HepG2 (cell line): ENCODE results near the gene PCYT2. TPM values are rescaled to one million over a fixed set of nuclear protein-coding genes. Genes with fewer than 3 reads are reported as not detected.
A peak's percentile ranks its signal among the peaks of the same experiment; 100 is the strongest.

Experiments
- AGO1 ChIP-seq: fragments of 200-400 bp; formaldehyde crosslinking; IDR thresholded peaks from 2 replicates; pipeline ENCODE4 v1.6.1; 2017; ENCODE audit warnings: mild to moderate bottlenecking, low read depth, low read length, moderate library complexity; ENCODE audit not compliant: poor library complexity, severe bottlenecking
- FOSL2 ChIP-seq: sonication (generic); formaldehyde crosslinking; IDR thresholded peaks from 2 replicates; pipeline ENCODE4 v1.4.0; 2020; ENCODE audit warnings: missing genetic modification reagents
- HNF4A ChIP-seq: sonication (generic); formaldehyde crosslinking; IDR thresholded peaks from 2 replicates; pipeline ENCODE4 v1.4.0; 2020; ENCODE audit warnings: missing genetic modification reagents
- KAT2B ChIP-seq: fragments of 150-350 bp; IDR thresholded peaks from 2 replicates; pipeline ENCODE4 v1.6.1; 2014; ENCODE audit warnings: low read depth, low read length, borderline replicate concordance
- MXI1 ChIP-seq: IDR thresholded peaks from 3 replicates; pipeline ENCODE4 v1.6.1; 2012; ENCODE audit warnings: low read depth, low read length, inconsistent platforms, borderline replicate concordance
- NR3C1 ChIP-seq: sonication (generic); formaldehyde crosslinking; IDR thresholded peaks from 2 replicates; pipeline ENCODE4 v1.4.0; 2020; ENCODE audit warnings: missing genetic modification reagents
- PPARG ChIP-seq: conservative IDR thresholded peaks from 2 replicates; pipeline ENCODE4 v1.6.1; 2016; ENCODE audit warnings: missing biosample characterization, missing genetic modification reagents
- RFXAP ChIP-seq: sonication (generic); formaldehyde crosslinking; IDR thresholded peaks from 2 replicates; pipeline ENCODE4 v1.4.0; 2020; ENCODE audit warnings: missing genetic modification reagents, borderline replicate concordance
- SP4 ChIP-seq: sonication (generic); formaldehyde crosslinking; IDR thresholded peaks from 2 replicates; pipeline ENCODE4 v1.8.1; 2023; ENCODE audit warnings: mild to moderate bottlenecking, missing genetic modification reagents
- ZFP90 ChIP-seq: sonication (generic); formaldehyde crosslinking; IDR thresholded peaks from 2 replicates; pipeline ENCODE4 v1.8.0; 2022; ENCODE audit warnings: missing genetic modification reagents, mild to moderate bottlenecking, inconsistent platforms, borderline replicate concordance
- ZFYVE20 ChIP-seq: sonication (generic); formaldehyde crosslinking; IDR thresholded peaks from 2 replicates; pipeline ENCODE4 v1.8.0; 2023; ENCODE audit warnings: low read depth, mild to moderate bottlenecking, moderate library complexity, missing genetic modification reagents, borderline replicate concordance
- ZNF136 ChIP-seq: sonication (generic); formaldehyde crosslinking; IDR thresholded peaks from 2 replicates; pipeline ENCODE4 v1.8.1; 2022; ENCODE audit warnings: low read depth, mild to moderate bottlenecking, moderate library complexity, missing genetic modification reagents
- ZNF224 ChIP-seq: sonication (generic); formaldehyde crosslinking; IDR thresholded peaks from 2 replicates; pipeline ENCODE4 v1.5.0; 2020; ENCODE audit warnings: mild to moderate bottlenecking, missing genetic modification reagents
- ZNF253 ChIP-seq: sonication (generic); formaldehyde crosslinking; IDR thresholded peaks from 2 replicates; pipeline ENCODE4 v1.8.0; 2022; ENCODE audit warnings: mild to moderate bottlenecking, missing genetic modification reagents, borderline replicate concordance
- ZNF256 ChIP-seq: sonication (generic); formaldehyde crosslinking; conservative IDR thresholded peaks from 2 replicates; pipeline ENCODE4 v1.4.0; 2020; ENCODE audit warnings: missing genetic modification reagents
- ZNF263 ChIP-seq: sonication (generic); formaldehyde crosslinking; IDR thresholded peaks from 2 replicates; pipeline ENCODE4 v1.4.0; 2020; ENCODE audit warnings: missing genetic modification reagents
- ZNF3 ChIP-seq: IDR thresholded peaks from 2 replicates; pipeline ENCODE4 v1.7.0; 2017; ENCODE audit warnings: inconsistent platforms
- ZNF44 ChIP-seq: sonication (generic); formaldehyde crosslinking; IDR thresholded peaks from 2 replicates; pipeline ENCODE4 v1.5.1; 2020; ENCODE audit warnings: mild to moderate bottlenecking, missing genetic modification reagents
- ZNF75D ChIP-seq: sonication (generic); formaldehyde crosslinking; IDR thresholded peaks from 2 replicates; pipeline ENCODE4 v1.8.1; 2023; ENCODE audit warnings: missing genetic modification reagents, mild to moderate bottlenecking, borderline replicate concordance
- ZNF816 ChIP-seq: sonication (generic); formaldehyde crosslinking; IDR thresholded peaks from 2 replicates; pipeline ENCODE4 v1.8.0; 2022; ENCODE audit warnings: missing genetic modification reagents, mild to moderate bottlenecking, borderline replicate concordance
- ZSCAN9 ChIP-seq: IDR thresholded peaks from 2 replicates; pipeline ENCODE4 v1.6.1; 2016; ENCODE audit warnings: borderline replicate concordance
- polyA plus RNA-seq, 8 experiments: library from polyadenylated mRNA; depleted of rRNA in 3 of 8; stranded (reverse) in 7 of 8; unstranded in 1 of 8; fragments of >200 nt; fragmentation: Illumina TruSeq in 4 of 8; extraction: Trizol in 4 of 8; gene quantifications; 2 replicates each; pipeline versions ENCODE4 v1.2.1 to v1.2.3, GENCODE V29; 2011 to 2016; ENCODE audit warnings: low read depth in 4 of 8, missing spikeins in 1 of 8, mixed read lengths in 1 of 8; ENCODE audit not compliant: insufficient read depth in 1 of 8
- total RNA-seq, 5 experiments: library from RNA; depleted of rRNA; stranded (reverse); fragments of >200 nt; fragmentation: Illumina TruSeq; extraction: Trizol; gene quantifications; 2 replicates each; pipeline ENCODE4 v1.2.3, GENCODE V29; 2016; ENCODE audit warnings: low read depth in 1 of 5
- TF ChIP-seq, protein P1 (sequence below): sonication (generic); formaldehyde crosslinking; IDR thresholded peaks from 2 replicates; pipeline ENCODE4 v1.5.0; 2020; ENCODE audit warnings: missing genetic modification reagents, mild to moderate bottlenecking, borderline replicate concordance
- TF ChIP-seq, protein P2 (sequence below): sonication (generic); formaldehyde crosslinking; IDR thresholded peaks from 2 replicates; pipeline ENCODE4 v1.4.0; 2020; ENCODE audit warnings: mild to moderate bottlenecking, missing genetic modification reagents
- TF ChIP-seq, protein P3 (sequence below): sonication (generic); formaldehyde crosslinking; IDR thresholded peaks from 2 replicates; pipeline ENCODE4 v1.5.0; 2020; ENCODE audit warnings: mild to moderate bottlenecking, missing genetic modification reagents
- TF ChIP-seq, protein P4 (sequence below): sonication (generic); formaldehyde crosslinking; conservative IDR thresholded peaks from 2 replicates; pipeline ENCODE4 v1.4.0; 2020; ENCODE audit warnings: missing genetic modification reagents

Gene PCYT2
- total and polyA plus RNA-seq, 2 of the 13 experiments (the other 11 are each of a cell fraction or from before 2014, with no cell fraction given) = 147 to 297 TPM

- TF ChIP-seq, protein P1, sequence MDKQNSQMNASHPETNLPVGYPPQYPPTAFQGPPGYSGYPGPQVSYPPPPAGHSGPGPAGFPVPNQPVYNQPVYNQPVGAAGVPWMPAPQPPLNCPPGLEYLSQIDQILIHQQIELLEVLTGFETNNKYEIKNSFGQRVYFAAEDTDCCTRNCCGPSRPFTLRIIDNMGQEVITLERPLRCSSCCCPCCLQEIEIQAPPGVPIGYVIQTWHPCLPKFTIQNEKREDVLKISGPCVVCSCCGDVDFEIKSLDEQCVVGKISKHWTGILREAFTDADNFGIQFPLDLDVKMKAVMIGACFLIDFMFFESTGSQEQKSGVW = no peak
- TF ChIP-seq, protein P2, sequence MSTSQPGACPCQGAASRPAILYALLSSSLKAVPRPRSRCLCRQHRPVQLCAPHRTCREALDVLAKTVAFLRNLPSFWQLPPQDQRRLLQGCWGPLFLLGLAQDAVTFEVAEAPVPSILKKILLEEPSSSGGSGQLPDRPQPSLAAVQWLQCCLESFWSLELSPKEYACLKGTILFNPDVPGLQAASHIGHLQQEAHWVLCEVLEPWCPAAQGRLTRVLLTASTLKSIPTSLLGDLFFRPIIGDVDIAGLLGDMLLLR = peak; percentile 81
- TF ChIP-seq ZNF136 (CRISPR knock-in tag) (peak; percentile 55; the same call in 1 of the 2 replicates), HNF4A (CRISPR knock-in tag) (peak; percentile 36), ZSCAN9 (CRISPR knock-in tag) (0 out of 2 replicates have a peak, but pooled peaks have one; percentile 17), ZFYVE20 (CRISPR knock-in tag) (no peak; the same call in 1 of the 2 replicates), NR3C1 (CRISPR knock-in tag) (no peak), ZNF44 (CRISPR knock-in tag) (no peak), ZNF263 (CRISPR knock-in tag) (peak; percentile 62), PPARG (CRISPR knock-in tag) (peak; percentile 54; the same call in 1 of the 2 replicates), RFXAP (0 out of 2 replicates have a peak, but pooled peaks have one; percentile 72), AGO1 (peak; percentile 97), FOSL2 (CRISPR knock-in tag) (0 out of 2 replicates have a peak, but pooled peaks have one; percentile 16), ZNF816 (CRISPR knock-in tag) (0 out of 2 replicates have a peak, but pooled peaks have one; percentile 47), MXI1 (peak; percentile 94), ZFP90 (CRISPR knock-in tag) (peak; percentile 93), ZNF256 (CRISPR knock-in tag) (no peak), ZNF3 (CRISPR knock-in tag) (no peak), KAT2B (no peak), ZNF75D (CRISPR knock-in tag) (no peak), ZNF224 (CRISPR knock-in tag) (0 out of 2 replicates have a peak, but pooled peaks have one; percentile 64), ZNF253 (CRISPR knock-in tag) (no peak), SP4 (CRISPR knock-in tag) (0 out of 2 replicates have a peak, but pooled peaks have one; percentile 66)
- TF ChIP-seq, protein P3, sequence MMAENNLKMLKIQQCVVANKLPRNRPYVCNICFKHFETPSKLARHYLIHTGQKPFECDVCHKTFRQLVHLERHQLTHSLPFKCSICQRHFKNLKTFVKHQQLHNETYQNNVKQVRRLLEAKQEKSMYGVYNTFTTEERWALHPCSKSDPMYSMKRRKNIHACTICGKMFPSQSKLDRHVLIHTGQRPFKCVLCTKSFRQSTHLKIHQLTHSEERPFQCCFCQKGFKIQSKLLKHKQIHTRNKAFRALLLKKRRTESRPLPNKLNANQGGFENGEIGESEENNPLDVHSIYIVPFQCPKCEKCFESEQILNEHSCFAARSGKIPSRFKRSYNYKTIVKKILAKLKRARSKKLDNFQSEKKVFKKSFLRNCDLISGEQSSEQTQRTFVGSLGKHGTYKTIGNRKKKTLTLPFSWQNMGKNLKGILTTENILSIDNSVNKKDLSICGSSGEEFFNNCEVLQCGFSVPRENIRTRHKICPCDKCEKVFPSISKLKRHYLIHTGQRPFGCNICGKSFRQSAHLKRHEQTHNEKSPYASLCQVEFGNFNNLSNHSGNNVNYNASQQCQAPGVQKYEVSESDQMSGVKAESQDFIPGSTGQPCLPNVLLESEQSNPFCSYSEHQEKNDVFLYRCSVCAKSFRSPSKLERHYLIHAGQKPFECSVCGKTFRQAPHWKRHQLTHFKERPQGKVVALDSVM (CRISPR knock-in tag) = peak; percentile 15; the same call in 1 of the 2 replicates
- TF ChIP-seq, protein P4, sequence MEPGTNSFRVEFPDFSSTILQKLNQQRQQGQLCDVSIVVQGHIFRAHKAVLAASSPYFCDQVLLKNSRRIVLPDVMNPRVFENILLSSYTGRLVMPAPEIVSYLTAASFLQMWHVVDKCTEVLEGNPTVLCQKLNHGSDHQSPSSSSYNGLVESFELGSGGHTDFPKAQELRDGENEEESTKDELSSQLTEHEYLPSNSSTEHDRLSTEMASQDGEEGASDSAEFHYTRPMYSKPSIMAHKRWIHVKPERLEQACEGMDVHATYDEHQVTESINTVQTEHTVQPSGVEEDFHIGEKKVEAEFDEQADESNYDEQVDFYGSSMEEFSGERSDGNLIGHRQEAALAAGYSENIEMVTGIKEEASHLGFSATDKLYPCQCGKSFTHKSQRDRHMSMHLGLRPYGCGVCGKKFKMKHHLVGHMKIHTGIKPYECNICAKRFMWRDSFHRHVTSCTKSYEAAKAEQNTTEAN (CRISPR knock-in tag) = peak; percentile 67; the same call in 1 of the 2 replicates
Measured at GRCh38 chr17:81927653-81928543, 16.7 kb upstream of the PCYT2 start, which contains the start of gene MAFG (continued).
